Suppressor macrophage treated with lipopolysaccharide for 1 hour (primary cell): ENCODE results near the gene CAMK2G.

Experiments used
- DNase-seq, 3 donors: peaks; one replicate each; pipeline ENCODE4 v3.0.0-alpha.2; 2020 to 2022

CAMK2G gene

DNA sequence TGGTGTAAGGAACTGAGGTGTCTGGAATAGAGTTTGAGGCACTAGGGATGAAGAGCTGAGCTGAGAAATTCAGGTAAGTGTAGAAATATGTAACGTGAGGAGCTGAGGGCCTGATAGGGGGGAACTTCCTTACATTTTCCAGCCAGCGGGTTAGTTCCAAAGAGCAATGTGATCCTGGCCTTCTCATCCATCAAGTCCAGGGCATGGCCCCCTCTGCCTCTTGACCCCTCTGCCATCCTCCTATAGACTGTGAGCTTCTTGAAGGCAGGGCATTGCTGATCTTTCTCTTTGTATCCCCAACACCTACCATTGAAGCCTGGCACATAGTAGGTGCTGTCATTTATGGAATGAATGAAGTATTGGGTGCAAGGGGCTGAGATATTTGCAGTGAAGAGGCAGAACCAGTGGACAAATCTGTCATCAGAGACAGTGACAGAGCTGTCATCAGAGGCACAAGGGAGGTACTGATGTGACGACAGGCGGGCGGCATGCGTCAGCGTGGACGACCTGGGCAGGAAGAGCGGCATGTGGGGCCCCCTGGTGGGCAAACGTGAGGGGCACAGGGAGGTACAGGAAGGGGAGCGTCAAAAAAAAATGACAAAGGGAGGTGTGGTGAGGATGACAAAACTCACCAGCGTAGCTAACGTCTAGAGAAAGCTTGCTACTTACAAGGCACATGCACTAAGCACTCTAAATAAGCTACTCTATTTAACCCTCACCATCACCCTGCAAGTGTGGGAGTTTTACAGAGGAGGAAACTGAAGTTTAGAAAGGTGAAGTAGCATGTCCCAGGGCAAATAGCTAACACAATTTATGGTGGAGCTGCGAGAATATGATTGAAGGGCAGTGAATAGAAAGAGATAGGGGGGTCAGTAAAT lies 5.2 kb upstream of the CAMK2G start:
- DNase-seq = peak; percentile 96 to 97 (median 97)

DNA sequence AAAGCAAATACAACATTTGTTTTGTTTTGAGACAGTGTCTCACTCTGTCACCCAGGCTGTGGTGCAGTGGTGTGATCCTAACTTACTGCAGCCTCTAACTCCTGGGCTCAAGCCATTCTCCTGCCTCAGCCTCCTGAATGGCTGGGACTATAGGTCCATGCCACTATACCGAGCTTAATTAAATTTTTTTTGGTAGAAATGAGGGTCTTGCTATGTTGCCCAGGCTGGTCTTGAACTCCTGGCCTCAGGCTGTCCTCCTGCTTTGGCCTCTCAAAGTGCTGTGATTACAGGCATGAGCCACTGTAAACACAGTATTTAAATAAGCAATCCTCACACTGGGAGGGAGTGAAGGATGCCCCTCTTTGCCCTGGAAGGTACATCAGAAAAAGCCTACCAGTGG lies 4.0 kb upstream of the CAMK2G start:
- DNase-seq = no peak

DNA sequence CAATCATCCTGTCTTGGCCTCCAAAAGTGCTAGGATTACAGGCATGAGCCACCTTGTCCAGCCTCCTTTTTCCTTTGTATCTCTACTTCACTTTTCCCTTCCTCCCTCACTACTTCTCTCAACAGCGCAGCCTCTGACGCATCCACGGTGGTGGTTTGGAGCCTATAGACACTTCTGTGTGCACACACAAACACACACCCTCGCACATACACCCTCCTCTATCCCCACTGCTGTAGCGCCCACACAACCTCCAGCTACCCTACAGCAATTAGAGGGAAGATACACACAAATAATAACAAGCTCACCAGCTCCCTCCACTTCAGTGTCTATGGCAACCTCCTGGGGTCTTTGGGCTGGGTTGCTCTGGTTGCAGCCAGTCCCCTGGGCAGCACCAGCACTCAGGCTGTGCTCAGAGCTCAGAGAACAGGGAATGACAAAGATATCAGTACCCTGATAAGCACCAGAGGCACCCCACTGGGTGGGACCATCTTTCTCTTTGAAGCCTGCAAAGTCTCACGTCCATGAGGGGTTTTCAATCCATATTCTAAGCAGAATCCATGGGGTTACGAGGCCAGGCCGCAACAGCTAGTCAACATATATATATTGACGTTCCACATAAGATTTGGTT lies 3.3 kb upstream of the CAMK2G start:
- no peak for DNase-seq

DNA sequence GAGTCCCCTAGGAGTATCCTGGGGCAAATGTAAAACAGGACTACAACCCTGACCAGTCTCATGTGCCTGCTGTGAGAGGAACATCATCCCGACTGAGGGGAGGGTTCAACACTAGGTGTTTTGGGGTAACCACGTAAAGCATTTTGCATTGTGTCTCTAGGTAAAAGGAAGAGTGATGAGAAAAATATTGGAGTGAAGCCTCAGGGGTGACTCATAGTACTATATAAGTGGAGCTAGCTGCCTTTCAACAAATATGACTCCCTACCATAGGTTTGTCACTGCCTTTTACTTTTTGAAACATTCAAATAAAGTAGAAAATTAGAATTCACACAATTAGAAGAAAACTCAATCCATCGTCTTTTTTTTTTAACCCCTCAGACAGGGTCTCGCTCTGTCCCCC lies 2.6 kb upstream of the CAMK2G start:
- DNase-seq = peak in 1 of 3 donors; percentile 19

DNA sequence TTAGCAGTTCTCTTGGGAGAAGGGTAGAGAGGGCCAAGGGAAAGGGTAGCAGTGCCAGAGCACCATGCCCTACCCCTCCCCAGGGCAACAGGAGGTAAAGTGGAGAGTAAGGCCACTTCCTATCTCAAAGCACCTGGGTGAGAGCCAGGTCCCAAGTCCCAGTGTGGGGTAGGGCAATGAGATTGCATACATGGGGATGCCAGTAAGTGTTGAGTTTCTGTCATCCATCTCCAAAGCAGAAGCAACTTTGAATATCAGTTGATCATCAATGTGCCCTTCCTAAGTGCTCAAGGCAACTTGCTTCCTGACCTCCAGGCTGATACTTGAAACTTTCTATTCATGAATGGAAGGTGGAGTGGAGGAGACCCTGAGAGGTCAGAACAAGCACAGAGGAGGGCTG lies 2.2 kb upstream of the CAMK2G start:
- peak in 1 of 3 donors; percentile 17 for DNase-seq

DNA sequence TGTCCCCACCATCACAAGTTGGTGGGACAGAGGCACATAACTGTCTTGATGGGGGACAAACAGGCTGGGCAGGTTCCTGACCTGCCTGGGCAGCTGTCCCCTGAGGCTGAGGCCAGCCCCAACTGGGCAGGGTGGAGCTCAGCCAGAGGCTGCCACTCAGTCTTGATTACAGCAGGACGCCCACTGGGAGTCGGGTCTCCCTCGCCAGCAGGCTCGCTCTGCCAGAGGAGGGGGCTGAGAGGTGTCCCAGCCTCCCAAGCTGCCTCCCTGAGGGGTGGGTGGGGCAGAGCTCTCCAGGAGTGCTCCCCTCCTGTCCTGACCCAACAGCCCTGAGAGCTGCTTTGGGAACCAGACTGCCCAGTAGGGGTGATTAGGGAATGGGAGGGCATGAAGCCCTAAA lies 1.8 kb upstream of the CAMK2G start:
- no peak for DNase-seq

DNA sequence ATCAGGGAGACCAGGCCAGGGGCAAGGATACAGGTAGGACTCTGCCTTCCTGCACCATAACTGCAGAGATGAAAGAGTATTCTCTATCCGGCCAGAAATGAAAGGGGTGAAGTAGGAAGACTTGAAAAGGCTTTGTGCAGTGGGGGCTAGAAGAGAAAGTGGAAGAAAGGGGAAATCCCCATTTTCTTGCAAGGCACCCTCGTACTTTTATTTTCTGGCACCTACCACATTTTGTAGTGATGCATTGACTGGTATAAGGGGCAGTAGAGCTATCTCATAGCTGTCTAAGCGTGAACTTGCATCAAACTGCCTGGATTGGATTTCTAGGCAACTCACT lies 752 bp upstream of the CAMK2G start:
- peak; percentile 41 to 74 (median 57) for DNase-seq

DNA sequence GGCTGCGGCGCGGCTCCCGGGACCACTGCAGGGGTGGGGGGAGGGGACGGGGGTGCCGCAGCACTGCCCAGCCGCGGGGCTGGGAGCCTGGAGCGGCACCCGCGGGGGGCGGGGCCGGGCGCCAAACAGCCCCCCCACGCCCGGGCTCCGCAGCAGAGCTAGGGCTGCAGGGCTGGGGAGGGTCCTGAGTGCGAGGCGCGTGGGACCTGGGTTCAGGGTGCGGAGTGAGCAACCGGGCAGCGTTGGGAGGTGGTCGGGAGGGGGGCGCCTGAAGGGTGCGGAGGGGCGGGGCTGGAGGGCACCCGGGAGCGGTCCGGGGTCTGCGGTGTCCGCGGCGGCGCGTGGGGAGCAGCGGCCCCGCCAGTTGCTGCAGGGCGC lies 528 bp downstream of the CAMK2G start:
- peak in 1 of 3 donors; percentile 38 for DNase-seq

DNA sequence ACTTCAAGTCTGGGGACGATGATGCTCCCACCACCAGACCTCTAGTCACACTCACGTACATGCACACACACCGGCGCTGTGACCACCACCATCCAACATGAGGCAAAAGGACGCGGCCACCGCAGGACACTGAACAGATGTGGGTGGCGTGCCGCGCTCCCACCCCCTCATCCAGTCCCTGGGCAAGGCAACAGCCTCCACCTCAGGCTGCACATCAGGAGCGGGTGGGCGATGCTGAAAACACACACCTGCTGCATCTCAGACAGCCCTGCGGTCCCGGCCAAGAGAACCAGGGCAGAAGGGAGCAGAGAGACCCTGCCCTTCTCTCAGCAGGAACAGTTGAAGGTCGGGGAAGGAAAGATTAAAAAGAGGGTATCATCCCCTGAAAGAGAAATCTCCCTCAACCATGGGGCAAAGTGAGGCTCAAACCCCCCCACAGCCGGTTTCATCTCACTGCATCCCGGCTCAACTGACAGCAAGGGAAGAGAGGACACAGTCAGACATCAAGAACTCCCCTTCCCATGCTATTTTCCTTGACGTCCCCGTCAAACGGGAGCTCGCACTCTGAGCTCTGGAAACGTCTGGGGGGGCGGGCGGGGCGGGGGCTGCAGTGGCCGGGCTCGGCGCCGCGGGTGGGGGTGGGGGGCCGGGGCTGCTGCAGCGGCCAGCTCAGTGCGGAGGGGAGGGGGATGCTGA lies 1.1 kb downstream of the CAMK2G start:
- DNase-seq = no peak

DNA sequence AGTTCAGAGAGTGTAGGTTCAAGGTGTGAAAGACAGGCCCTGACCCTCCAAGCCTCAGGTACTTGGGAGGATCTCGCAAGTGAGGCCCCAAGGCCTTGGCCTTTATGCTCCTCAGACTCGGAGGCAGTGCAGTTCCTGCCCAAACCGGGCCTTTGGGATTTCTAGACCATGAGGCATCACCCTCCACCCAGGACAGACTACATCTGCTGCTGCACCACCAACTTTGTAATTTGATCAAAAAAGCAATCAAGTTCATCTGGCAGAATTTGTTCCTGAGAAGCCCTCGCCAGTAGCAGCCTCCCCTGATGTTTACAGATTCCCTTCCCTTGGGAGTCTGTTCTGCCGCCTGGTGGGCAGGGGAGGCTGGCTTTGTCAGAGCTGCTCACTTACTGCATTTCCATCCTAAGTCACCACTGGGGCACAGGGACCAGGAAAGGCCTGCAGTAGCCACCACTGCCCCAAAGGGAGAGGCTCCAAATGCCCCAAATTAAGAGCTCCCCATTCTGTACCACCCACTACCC lies 2.1 kb downstream of the CAMK2G start:
- DNase-seq = no peak

DNA sequence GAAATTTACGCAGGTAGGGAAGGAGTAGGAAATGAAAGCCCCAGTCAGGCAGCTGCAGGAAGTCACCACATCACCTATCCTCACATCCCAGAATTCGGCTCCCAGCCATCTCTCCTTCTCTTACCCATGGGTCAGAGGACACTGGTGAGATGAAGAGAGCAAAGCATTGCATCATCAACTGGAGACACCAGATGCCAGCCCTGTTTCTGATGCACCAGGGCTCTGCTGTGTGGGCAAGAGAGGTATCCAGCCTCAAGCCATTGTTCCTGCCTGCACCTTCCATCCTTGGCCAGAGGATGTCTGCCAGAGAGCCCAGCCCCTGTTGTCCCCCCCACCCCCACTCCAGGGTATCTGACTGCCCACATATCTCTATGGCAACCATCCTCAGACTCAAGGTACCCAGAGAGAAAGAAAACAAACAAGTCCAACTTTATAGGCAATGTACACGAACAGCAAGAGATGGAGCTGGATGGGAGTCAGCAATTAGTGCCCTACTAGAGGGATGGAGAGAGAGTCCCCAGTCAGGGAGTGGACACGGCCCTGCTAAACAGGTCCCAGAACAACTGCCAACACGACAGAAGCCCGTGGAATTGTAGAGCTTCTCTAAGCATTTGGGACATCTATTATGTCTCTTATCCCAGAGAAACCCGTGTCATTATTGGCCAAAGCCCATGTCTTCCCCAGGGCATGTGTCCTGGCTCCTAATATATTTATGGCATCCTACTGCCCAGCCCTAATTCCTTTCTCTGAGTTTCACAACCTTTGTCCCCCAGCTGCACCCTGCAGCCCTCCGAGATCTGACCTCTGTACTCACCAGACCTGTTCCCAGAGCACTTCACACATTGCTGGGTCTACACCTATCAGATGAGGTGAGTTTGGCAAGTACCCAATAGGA lies 2.8 kb downstream of the CAMK2G start:
- no peak for DNase-seq

DNA sequence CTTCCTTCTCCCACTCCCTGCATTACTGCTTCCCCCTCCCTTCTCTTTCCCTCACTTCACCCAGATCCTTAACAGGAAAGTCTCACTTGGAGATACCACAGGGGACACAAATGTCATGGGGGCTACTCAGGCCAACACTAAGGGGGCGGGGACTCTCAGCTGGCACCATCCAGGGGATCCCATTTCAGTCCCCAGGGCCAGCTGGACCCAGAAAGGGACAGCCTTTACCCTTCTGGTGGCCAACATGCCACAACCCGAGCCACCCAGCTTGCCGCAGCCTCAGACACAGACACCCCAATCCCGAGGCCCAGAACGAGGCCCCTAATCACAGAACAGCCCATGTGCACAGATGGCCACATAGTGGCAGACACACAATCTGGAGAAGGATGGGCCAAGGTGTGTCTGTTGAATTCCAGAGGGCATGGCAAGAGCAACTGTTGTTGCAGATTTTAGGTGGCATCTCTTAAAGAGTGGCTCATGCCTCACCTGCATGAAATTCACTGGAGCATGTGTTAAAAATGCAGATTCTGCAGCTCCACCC lies 5.6 kb downstream of the CAMK2G start:
- no peak for DNase-seq

DNA sequence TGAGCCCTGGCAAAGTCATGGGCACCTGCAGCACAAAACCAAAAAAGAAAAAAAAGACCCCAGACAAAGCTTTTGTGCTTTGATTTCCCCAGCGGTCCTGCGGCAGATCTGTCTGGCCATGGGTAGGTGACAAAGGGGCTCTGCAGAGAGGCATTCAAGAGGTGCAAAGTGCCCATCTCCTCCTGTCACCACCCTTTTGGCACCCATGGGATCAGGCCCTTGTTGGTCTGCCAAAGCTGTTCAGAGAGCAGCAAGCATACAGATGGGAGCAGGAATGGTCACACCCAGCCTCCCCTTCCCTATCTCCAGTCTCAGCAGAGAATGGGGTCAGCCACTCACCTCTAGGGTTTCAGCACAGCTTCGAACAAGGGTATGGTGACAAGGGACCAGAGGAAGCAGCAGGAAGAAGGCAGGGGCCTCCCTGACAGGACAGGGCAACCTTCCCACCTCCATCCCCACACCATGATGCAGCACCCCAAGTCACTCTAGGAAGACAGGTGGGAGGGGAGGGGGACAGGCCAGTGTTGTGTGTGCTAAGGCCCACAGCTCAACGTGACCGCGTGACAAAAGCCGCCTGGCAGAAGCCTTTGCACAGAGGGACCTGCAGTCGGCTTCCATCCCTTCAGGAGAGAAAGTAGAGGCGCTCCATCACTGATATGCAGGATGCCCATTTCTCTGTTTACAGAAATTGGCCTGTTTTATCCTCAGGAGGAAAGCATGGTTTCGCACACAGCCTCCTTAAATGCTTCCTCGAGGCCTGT lies 6.3 kb downstream of the CAMK2G start:
- no peak for DNase-seq

DNA sequence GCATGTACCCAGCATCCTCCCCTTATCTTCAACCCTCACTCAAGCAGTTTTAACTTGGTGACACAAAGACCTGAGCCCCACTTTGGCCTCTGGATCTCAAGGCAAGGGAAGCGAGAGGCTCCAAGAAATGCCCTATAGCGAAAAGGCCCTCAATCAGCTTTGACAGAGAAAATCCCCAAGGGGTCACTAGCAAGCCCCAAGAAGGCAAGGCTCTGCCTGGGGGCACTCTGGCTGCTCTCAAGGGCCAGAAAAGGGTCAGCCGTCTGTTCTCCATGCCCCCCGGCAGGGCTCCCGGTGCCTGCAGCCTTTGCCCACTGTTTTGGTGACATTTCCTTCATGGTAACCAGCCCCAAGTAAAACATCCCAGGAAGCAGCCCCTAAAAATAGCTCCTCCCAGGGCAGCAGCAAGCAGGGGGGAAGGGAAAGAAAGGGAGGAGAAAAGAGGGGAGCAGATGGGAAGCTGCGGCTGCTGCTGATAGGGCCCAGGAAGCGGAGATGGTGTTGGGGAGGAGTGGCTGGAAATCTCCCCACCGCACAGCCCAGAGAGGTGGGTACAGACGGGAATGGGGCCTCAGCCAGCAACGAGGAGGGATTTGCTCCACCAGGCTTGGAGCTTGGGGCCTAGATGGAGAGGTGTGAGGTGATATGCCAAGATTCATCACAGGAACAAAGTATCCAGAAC lies 7.1 kb downstream of the CAMK2G start:
- no peak for DNase-seq

DNA sequence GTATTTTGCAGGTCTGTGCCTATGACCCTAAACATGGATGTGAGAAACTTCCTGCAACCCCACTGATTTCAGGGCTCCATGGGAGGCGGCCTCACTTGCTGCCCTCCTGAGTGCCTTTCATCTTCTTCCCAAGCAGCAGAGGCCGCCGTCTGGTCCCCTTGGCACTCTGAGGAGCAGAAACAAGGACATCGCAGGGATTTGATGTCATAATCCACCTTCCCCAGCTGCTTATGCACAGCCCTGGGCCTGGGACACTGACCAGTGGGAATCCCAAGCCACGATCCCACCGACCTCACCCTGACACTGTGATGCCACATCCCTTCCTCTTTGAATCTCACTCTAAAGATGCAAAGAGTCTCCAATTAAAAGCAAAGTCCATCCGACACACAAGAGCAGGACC lies 7.7 kb downstream of the CAMK2G start:
- no peak for DNase-seq

DNA sequence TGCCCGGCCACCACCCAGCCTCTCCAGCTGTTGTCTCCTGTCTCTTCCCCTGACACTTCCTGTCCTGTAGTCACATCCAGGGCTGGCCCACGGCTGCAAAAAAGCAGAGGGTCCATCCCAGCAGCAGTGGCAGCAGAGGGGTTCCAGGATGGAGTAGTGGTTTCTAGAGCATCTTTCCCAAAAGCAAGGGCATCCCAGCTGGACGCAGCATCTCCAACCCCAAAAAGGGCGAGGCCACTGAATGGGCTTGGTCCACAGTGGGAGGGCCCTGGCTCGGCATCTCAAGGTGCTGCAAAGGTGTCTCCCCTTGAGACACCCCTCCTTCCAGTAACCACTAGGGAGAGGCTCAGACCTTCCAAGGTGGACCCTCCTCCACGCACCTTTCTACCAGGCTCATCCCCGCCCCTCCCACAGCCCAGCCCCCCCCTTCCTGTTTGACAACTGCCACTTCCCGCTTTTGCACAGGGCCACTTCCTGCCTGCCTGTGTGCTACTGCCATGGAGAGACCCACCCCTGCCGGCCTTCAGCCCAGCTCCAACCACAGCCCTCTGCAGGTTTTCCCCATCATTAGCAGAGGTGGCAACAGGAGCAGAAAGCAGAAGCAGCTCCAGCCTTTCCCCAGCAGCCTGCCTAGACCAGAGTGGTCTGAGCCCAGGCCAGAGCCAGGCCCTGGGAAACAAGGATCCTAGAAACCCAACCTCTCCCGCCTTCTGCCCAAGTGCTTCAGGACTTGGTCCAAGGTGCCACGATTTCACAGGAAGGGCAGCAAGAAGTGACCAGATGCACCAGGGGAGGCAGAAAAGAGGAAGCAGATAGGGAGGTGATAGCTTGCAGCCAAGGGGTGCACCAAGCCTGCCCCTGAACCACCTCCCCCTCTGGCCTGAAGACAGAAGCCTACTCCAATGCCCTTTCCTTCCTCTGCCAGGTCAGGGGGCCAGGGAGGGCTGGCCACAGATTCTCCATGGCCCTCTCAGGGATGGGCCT lies 8.6 kb downstream of the CAMK2G start:
- peak; percentile 70 to 80 (median 72) for DNase-seq

DNA sequence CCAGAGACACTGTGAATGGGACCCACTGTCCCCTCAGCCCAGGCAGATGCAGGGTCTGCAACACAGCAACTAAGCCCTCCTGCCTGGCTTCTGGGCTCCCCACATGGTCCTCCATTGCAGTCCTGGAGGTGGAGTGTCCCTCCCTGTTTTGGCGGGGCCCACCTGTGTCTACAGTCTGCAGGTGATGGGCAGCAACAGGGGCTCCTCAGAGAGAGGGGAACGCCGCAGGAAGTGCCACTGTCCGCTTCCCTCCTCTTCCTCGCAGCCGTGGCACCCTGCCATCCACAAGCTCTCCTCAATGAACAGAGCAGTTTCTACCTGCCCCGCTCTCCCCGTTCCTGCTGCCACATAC lies 9.3 kb downstream of the CAMK2G start:
- no peak for DNase-seq

DNA sequence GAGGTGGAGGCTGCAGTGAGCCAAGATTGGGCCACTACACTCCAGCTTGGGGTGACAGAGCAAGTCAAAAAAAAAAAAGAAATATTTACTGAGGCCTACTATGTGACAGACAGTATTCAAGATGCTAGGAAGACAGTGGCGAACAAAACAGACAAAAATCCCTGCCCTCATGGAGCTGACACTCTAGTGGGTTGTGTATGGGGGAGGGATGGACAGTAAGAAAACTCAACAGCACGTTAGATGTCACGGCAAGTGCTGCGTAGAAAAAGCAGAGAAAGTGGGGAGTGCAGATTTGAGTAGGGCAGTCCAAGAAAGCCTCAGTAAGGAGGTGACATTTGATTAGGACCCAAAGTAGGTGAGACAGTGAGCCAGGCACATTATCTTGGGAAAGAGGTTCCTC lies 10.1 kb downstream of the CAMK2G start:
- DNase-seq = no peak

DNA sequence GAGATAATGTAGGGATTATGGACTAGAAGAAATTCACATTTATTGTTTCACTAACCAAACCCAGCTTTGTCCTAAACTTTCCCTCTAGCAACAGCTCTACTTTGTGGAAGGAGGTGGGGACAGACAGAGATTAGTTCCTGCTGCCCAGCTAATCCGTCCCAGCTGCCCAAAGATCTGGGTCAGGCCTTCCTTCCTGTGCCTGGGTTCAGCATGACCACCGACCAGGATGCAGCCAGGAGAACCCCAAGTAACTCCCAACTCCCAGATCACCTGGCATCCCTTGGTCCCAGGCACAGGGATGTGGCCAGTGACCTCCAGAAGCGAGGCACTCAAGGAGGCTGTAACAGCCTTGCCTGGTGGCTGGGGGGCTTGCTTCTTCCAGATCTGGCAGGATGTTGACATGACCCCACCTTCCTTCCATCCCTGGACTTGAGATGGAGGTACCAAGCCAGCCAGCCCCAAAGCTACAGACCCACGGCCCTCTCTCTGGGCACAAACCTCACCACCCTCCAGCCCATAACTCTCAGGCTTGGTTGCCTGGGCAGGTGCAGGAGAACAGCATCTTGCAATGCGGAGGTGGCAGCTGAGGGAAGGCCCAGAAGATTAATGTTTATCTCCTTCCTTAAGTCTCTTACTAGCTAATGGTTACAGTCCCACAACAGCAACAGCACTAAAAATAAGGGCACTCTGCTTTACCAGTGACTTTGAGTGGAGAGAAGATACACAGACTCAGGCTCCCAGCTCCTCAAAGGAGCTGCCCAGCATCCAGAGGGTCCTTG lies 11.1 kb downstream of the CAMK2G start:
- no peak for DNase-seq
